CD4-positive, CD25-positive, alpha-beta regulatory T cell (primary cell): ENCODE results near the gene ADGRL1. TPM values are rescaled to one million over a fixed set of nuclear protein-coding genes. Genes with fewer than 3 reads are reported as not detected.

Source experiments
- ATAC-seq, 2 donors: fragments of 150-1000 bp; cut with Tn5 transposase; one replicate each; pipeline ENCODE4 v1.10.0; 2021; ENCODE audit warnings: low read depth in 2 of 2, moderate number of reproducible peaks in 2 of 2, moderate library complexity in 1 of 2
- DNase-seq, 3 donors: peaks; one replicate each; pipeline versions ENCODE4 v3.0.0 to v3.0.0-alpha.2; 2012 to 2022; ENCODE audit warnings: mixed read lengths in 1 of 3
- H3K27ac ChIP-seq: one replicate; pipeline ENCODE4 v1.7.0; 2013; ENCODE audit warnings: mild to moderate bottlenecking, low read length; ENCODE audit not compliant: insufficient read depth, poor library complexity, severe bottlenecking
- H3K27me3 ChIP-seq: one replicate; pipeline ENCODE4 v1.7.0; 2013; ENCODE audit warnings: low read length; ENCODE audit not compliant: control insufficient read depth, insufficient read depth
- H3K36me3 ChIP-seq: one replicate; pipeline ENCODE4 v1.7.0; 2013; ENCODE audit warnings: mild to moderate bottlenecking, low read length, moderate library complexity; ENCODE audit not compliant: control insufficient read depth, insufficient read depth
- H3K4me1 ChIP-seq: 2 replicates; pipeline ENCODE4 v1.7.0; 2013; ENCODE audit warnings: mild to moderate bottlenecking, low read length; ENCODE audit not compliant: insufficient read depth, control insufficient read depth, poor library complexity, severe bottlenecking
- H3K4me3 ChIP-seq: one replicate; pipeline ENCODE4 v1.7.0; 2013; ENCODE audit warnings: low read depth, mild to moderate bottlenecking, low read length, moderate library complexity
- H3K9me3 ChIP-seq, 2 experiments: 1 replicate in 1 of 2; 2 replicates in 1 of 2; pipeline ENCODE4 v1.7.0; 2013; ENCODE audit warnings: low read length in 2 of 2, mild to moderate bottlenecking in 1 of 2, moderate library complexity in 1 of 2; ENCODE audit not compliant: control insufficient read depth in 2 of 2
- H3K27ac Mint-ChIP-seq, 3 donors: one replicate each; pipeline ENCODE4 v1.8.0; 2020 to 2022; ENCODE audit warnings: mild to moderate bottlenecking in 3 of 3, mixed read lengths in 3 of 3, moderate library complexity in 2 of 3
- H3K27me3 Mint-ChIP-seq: one replicate; pipeline ENCODE4 v1.8.0; 2022; ENCODE audit warnings: mild to moderate bottlenecking, mixed read lengths
- H3K36me3 Mint-ChIP-seq: one replicate; pipeline ENCODE4 v1.8.0; 2020; ENCODE audit warnings: mixed read lengths
- H3K4me1 Mint-ChIP-seq, 4 donors: one replicate each; pipeline ENCODE4 v1.8.0; 2020 to 2022; ENCODE audit warnings: mixed read lengths in 4 of 4, mild to moderate bottlenecking in 1 of 4
- H3K4me3 Mint-ChIP-seq, 4 donors: one replicate each; pipeline ENCODE4 v1.8.0; 2020 to 2022; ENCODE audit warnings: mild to moderate bottlenecking in 4 of 4, mixed read lengths in 4 of 4, moderate library complexity in 3 of 4
- H3K9me3 Mint-ChIP-seq, 7 donors: one replicate each; pipeline ENCODE4 v1.8.0; 2020 to 2022; ENCODE audit warnings: mixed read lengths in 7 of 7, mild to moderate bottlenecking in 3 of 7, moderate library complexity in 2 of 7
- polyA plus RNA-seq, 4 donors: library from polyadenylated mRNA; unstranded; fragments of 300-500 nt; fragmentation: Illumina TruSeq; gene quantifications; one replicate each; pipeline ENCODE4 v1.2.3, GENCODE V29; 2021
- total RNA-seq: library from RNA; stranded (reverse); gene quantifications from one replicate; pipeline ENCODE4 v1.2.3, GENCODE V29; 2022

Gene ADGRL1
- total and polyA plus RNA-seq, 5 donors from 2014 or later = 0.21 to 8.2 (median 0.34) TPM; not detected in 1

DNA sequence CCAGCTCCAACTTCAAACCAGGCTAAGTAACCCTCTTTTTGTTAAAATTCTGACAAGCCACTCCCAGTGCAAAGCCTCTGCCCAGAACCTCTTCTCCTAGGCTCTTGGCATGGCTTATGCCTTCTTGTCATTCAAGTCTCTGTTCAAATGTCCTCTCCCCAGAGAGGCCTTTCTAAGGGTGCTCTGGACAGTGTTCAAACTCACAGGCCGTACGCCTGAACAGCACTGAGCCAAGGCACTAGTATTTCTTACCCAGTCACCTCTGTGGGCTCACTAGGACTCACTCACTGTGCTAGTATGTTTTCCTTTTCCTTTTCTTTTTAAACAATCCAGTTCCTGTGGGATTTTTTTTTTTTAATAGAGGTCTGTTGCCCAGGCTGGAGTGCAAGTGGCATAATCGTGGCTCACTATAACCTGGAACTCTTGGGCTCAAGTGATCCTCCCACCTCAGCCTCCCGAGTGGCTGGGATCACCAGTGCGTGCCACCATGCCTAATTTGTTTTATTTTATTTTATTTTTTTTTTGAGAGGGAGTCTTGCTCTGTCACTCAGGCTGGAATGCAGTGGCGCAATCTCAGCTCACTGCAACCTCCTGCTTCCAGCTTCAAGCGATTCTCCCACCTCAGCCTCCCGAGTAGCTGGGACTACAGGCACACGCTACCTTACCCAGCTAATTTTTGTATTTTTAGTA lies 67.2 kb downstream of the ADGRL1 start:
- no peak for DNase-seq
- Mint-ChIP-seq H3K4me3 (peak overlapping the region; percentile 57 to 93 (median 76)), H3K27me3 (no peaks in the 10 kb centered on the region), H3K4me1 (peaks cover 14 to 49% (median 27%) of the 10 kb centered on the region in 4 donors), H3K9me3 (no peaks in the 10 kb centered on the region), H3K36me3 (peaks cover 11% of the 10 kb centered on the region), H3K27ac (peak overlapping the region in 2 of 3 donors; percentile 69 to 78)
- peaks cover 7% of the 10 kb centered on the region for H3K36me3 ChIP-seq
- H3K9me3 ChIP-seq = no peaks in the 10 kb centered on the region
- no peak for ATAC-seq
- peak overlapping the region; percentile 19 for H3K4me3 ChIP-seq
- H3K4me1 ChIP-seq = peaks cover 26% of the 10 kb centered on the region
- H3K27ac ChIP-seq = no peak overlapping the region
- H3K27me3 ChIP-seq = no peaks in the 10 kb centered on the region

DNA sequence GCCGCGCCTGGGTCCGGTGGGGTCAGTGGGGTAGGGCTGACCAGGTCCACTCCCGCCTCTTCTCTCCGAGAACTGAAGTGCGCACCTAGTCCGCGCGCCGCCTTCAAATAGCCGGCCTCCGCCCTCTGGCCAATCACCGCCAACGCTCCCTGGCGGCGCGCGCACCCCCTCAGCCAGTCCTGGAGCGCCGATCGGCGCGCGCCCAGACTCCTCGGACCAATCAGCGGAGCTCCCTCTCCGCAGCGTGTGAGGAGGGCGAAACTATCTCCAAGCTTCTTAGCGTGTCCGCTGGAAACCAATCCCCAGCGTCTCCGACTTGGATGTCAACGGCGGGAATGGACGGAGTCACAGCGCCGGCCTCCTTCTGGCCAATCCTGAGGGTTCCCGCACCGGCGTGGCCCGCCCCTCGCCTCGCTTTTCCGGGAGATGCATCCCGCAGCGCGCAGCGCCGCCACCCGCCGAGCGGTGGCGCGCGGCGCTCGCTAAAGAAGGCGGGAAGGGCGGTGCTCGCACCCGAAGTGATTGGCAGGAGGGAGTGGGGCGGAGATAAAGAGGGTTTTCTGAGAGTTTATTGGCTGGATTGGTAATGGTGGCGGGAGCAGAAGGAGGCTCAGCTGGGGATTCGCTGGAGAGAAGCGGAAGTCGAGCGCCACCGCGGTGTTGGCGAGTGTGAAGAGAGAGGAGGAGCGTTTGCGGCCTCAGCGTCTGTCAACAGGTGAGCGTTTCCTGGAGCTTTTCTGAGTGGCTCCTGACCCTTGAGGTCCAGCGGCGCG lies 69.3 kb downstream of the ADGRL1 start, which contains the start of gene ASF1B:
TSS of gene ASF1B (minus strand) at position 81 of the 773 bp plus-strand sequence. CDS start 133 bp downstream, outside the sequence.
- Histone ChIP-seq H3K27me3 (no peaks in the 10 kb centered on the region), H3K4me3 (peak within 1 kb of the TSS; percentile 57), H3K27ac (peak within 1 kb of the TSS; percentile 94), H3K9me3 (no peaks in the 10 kb centered on the region), H3K4me1 (peaks cover 26% of the 10 kb centered on the region), H3K36me3 (peaks cover 7% of the 10 kb centered on the region)
- peak within 1 kb of the TSS; percentile 89 to 94 (median 93) for H3K4me3 Mint-ChIP-seq
- peaks cover 11 to 37% (median 22%) of the 10 kb centered on the region in 4 donors for H3K4me1 Mint-ChIP-seq
- H3K36me3 Mint-ChIP-seq = peaks cover 7% of the 10 kb centered on the region
- peak; percentile 84 to 88 for ATAC-seq
- peak; percentile 96 to 99 (median 98) for DNase-seq
- H3K9me3 Mint-ChIP-seq = no peaks in the 10 kb centered on the region
- peak within 1 kb of the TSS; percentile 93 to 97 (median 94) for H3K27ac Mint-ChIP-seq
- H3K27me3 Mint-ChIP-seq = no peaks in the 10 kb centered on the region

DNA sequence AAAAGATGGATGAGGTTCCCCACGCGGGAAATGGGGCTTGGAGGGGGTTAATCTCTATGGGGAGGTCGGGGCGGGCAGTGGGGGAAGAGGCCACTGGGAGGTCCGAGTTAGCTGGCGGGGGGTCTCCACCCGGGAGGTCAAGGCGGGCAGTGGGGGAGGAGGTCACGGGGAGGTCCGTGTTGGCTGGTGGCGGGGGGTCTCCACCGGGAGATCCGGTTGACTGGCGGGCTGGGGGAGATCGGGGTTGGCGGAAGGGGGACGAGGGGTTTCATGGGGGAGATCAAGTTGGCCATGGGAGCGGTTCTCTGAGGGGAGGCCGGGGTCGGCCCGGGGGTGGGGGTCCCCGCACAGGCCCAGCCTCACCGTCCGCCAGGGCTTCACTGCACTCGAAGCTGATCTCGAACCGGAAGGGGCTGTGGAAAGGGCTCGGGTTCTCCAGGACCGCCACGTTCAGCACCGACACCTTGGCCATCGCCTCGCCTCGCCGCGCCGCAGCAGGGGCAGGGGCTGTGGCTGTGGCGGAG lies 69.9 kb downstream of the ADGRL1 start:
- Histone ChIP-seq H3K4me1 (peaks cover 26% of the 10 kb centered on the region), H3K4me3 (peak overlapping the region; percentile 34), H3K36me3 (peaks cover 7% of the 10 kb centered on the region), H3K27ac (peak overlapping the region; percentile 94), H3K9me3 (no peaks in the 10 kb centered on the region), H3K27me3 (no peaks in the 10 kb centered on the region)
- Mint-ChIP-seq H3K4me1 (peaks cover 11 to 33% (median 21%) of the 10 kb centered on the region in 4 donors), H3K36me3 (peaks cover 7% of the 10 kb centered on the region), H3K4me3 (peak overlapping the region; percentile 89 to 94 (median 93)), H3K9me3 (no peaks in the 10 kb centered on the region), H3K27ac (peak overlapping the region; percentile 82 to 94 (median 93)), H3K27me3 (no peaks in the 10 kb centered on the region)
- no peak for ATAC-seq
- no peak for DNase-seq

DNA sequence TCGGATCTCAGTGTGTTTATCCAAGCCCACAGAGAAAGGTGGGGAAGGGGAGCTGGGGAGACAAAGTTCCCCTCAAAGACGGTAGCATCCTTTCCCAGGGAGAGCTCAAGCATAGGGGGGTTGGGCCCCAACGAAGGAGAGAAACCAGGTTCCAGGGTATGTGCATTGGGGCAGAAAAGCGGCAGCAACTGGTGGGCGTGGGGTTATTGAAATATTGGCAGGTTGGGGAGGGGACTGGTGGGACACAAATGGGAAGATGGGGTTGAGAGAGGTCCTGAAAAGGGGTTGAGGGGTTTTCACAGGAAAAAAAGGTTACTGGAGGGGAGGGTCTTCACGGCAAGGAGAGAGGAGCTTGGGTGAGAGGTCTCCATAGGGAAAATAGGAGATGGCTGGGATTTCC lies 70.6 kb downstream of the ADGRL1 start:
- no peaks in the 10 kb centered on the region for H3K27me3 Mint-ChIP-seq
- Histone ChIP-seq H3K9me3 (no peaks in the 10 kb centered on the region), H3K4me1 (peaks cover 26% of the 10 kb centered on the region), H3K27ac (peak overlapping the region; percentile 94), H3K4me3 (peak overlapping the region; percentile 34), H3K27me3 (no peaks in the 10 kb centered on the region), H3K36me3 (peaks cover 7% of the 10 kb centered on the region)
- H3K27ac Mint-ChIP-seq = peak overlapping the region in 1 of 3 donors; percentile 67
- ATAC-seq (no peak), DNase-seq (no peak)
- no peaks in the 10 kb centered on the region for H3K9me3 Mint-ChIP-seq
- H3K4me1 Mint-ChIP-seq = peaks cover 11 to 31% (median 20%) of the 10 kb centered on the region in 4 donors
- peak overlapping the region; percentile 78 to 94 (median 90) for H3K4me3 Mint-ChIP-seq
- peaks cover 7% of the 10 kb centered on the region for H3K36me3 Mint-ChIP-seq

DNA sequence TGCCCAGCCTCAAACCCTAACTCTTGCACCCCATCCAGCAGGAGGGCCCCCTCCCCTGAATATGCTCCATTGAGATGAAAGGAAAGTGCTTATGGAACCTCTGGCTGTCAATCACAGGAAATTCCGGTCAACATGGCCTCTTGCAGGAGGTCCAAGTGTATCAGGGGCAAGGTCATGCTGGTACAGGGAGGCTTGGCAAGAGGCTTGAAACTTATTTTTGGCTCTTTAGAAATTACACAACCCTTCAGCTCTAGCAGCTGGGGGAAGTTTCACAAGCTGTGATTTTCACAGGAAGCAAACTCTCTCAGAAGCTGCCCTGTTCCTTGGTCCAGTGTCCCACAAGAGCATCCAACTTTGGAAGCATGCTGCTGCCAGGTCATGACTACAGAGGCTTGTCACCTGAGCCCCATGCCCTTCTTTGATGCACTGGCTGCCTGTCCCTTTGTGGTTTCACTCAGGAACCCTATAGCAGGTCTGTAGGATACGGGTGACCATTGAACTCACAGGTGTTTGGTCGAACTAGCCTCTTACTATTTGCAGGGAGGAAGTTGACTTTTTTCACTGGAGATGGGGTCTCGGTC lies 78.0 kb downstream of the ADGRL1 start:
- Mint-ChIP-seq H3K4me1 (peaks cover 0 to under 1% (median 0%) of the 10 kb centered on the region in 4 donors), H3K36me3 (peaks cover 1% of the 10 kb centered on the region), H3K4me3 (no peak overlapping the region), H3K27ac (no peak overlapping the region), H3K27me3 (no peaks in the 10 kb centered on the region), H3K9me3 (no peaks in the 10 kb centered on the region)
- no peak for ATAC-seq
- Histone ChIP-seq H3K36me3 (no peaks in the 10 kb centered on the region), H3K27ac (no peak overlapping the region), H3K27me3 (no peaks in the 10 kb centered on the region), H3K9me3 (no peaks in the 10 kb centered on the region), H3K4me3 (no peak overlapping the region), H3K4me1 (no peaks in the 10 kb centered on the region)
- DNase-seq = no peak

DNA sequence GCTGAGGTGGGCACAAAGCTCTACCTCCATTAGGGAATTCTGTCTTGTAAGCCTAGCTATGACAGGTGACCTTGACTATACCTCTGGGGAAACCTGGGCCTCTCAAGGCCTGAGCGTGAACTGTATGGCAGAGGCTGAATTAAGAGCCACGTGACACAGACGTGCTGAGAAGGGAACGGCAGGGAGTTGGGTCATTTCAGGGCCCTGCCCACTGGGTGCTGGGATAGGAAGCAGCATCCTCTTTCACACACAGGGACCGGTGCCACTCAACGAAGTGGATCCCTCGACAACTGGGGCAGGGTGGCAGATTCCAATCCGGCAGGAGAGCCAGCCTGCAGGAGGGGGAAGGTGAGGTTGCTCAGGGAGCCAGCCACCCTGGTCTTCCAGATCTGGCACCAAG lies 78.8 kb downstream of the ADGRL1 start:
- Mint-ChIP-seq H3K4me3 (peak overlapping the region in 1 of 4 donors; percentile 21), H3K27ac (no peak overlapping the region), H3K4me1 (peaks cover 0 to 2% (median 0%) of the 10 kb centered on the region in 4 donors), H3K36me3 (peaks cover 3% of the 10 kb centered on the region), H3K27me3 (no peaks in the 10 kb centered on the region), H3K9me3 (no peaks in the 10 kb centered on the region)
- Histone ChIP-seq H3K36me3 (no peaks in the 10 kb centered on the region), H3K27ac (no peak overlapping the region), H3K27me3 (no peaks in the 10 kb centered on the region), H3K4me1 (no peaks in the 10 kb centered on the region), H3K4me3 (no peak overlapping the region), H3K9me3 (no peaks in the 10 kb centered on the region)
- ATAC-seq = no peak
- DNase-seq = no peak

DNA sequence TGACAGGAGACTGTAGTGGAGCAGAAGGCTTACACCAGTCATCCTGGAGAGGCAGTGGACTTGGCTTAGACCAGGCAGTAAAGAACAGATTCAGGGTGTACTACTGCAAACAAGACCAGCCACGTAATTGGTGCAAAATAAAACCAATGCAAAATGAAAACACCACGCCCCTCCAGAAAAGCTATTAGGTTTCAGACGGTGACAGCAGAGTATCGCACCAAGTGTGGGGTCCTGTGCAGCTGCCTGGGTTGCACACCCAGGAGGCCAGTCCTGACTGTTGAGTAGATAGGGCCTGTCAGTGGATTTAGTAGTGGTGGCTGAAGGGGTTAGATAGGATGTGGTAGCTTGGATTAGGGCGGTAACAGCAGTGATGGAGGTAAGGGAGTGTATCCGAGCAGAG lies 83.0 kb downstream of the ADGRL1 start:
- Mint-ChIP-seq H3K36me3 (peaks cover 3% of the 10 kb centered on the region), H3K4me3 (peak overlapping the region in 1 of 4 donors; percentile 52), H3K9me3 (peaks cover 0 to 2% (median 0%) of the 10 kb centered on the region in 7 donors), H3K4me1 (peaks cover 0 to 11% (median 9%) of the 10 kb centered on the region in 4 donors), H3K27ac (peak overlapping the region in 1 of 3 donors; percentile 95), H3K27me3 (no peaks in the 10 kb centered on the region)
- ATAC-seq (no peak), DNase-seq (no peak)
- H3K27me3 ChIP-seq = no peaks in the 10 kb centered on the region
- H3K4me1 ChIP-seq = peaks cover 7% of the 10 kb centered on the region
- H3K27ac ChIP-seq = no peak overlapping the region
- H3K9me3 ChIP-seq = no peaks in the 10 kb centered on the region
- no peak overlapping the region for H3K4me3 ChIP-seq
- no peaks in the 10 kb centered on the region for H3K36me3 ChIP-seq
